Globus pallidus (tissue), 1 donor: ENCODE measurements around the gene CXXC4.

ENCODE experiments used
- DNase-seq: peaks from one replicate; pipeline ENCODE4 v3.0.0-alpha.2; 2015; ENCODE audit warnings: low spot score

CXXC4 gene

GRCh38 chr4:104494822-104495559 is at the start of gene CXXC4:
Gene CXXC4, minus strand, starts transcription at chr4:104494894. Its CDS starts 3,092 bp downstream, at chr4:104491802.
- DNase-seq, result peak; percentile 87

GRCh38 chr4:104533156-104533555 is 38.5 kb upstream of the CXXC4 start:
- DNase-seq, result no peak

DNA sequence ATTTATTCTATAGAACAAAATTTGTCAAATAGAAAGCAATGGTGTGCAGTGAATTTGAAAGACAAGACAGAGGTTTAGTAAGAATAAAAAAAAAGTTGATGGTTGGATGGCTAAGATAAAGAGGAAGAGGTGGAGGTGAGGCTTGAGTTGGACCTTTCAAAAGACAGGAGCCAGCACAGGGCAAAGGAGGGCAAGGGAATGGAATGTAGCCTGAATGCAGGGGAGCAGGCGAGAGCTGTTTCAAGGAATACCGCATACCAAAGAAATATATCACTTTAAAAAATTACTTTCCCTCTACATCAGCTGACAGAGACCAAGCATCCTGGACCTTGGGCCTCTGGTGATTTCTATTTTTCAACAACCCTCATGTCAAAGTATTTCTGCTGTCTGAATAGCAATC is 38.0 kb upstream of the CXXC4 start:
- DNase-seq, result no peak

DNA sequence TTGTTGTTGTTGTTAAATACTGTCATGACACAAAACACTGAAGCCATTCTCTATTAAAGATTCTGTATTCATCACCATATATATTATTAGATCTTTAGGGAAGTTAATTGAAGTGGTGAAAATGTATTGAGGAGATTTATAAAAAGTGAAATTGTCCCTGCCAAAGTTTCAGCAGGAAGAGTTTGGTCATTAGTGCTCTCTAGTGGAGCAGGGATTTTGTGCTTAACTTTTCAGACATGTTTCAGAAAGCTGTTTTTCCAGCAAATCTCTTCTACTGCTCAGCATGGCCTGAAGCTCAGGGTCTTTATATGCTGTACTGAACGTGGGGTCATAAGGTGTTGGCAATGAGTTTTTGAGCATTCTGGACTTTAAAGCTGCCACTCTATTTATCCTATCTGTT is 36.7 kb upstream of the CXXC4 start:
- peak; percentile 38 for DNase-seq

DNA sequence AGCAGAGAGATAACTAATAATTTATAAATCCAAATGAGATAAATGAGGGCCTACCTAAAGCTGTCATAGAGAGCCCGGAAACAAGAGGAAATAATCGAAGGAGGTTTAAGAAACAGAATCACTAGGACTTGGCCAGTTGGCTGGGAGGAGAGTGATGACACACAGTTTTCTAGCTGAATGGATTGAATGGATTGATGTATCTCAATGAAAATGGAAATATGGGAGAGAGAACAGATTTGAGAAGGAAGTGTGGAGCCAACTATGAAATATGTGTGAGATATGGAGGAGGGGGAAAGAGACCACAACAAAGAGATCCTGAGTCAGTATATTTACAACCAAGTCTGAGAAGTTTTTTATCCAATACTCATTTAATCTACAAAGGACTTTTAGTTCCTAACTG is 35.7 kb upstream of the CXXC4 start:
- DNase-seq, result no peak

DNA sequence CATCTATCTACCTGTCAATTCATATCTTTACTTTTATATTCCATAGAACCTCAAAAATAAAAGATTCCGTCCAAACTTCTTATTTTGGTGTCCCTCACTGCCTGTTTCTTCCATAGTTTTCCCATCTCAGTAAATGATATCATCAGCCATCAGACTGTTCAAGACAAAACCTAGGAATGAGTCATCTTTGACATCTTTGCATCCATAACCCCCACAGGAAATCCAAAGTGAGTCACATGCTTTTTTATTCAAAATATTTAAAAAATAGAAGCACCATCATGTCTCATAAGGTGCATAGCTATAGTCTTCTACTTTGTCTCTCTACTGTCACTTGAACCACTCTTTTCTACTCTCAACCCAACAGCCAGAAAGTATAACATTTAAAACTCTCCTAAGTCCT is 29.9 kb upstream of the CXXC4 start:
- DNase-seq, result no peak

GRCh38 chr4:104524026-104524425 is 29.3 kb upstream of the CXXC4 start:
- DNase-seq, result peak; percentile 55

DNA sequence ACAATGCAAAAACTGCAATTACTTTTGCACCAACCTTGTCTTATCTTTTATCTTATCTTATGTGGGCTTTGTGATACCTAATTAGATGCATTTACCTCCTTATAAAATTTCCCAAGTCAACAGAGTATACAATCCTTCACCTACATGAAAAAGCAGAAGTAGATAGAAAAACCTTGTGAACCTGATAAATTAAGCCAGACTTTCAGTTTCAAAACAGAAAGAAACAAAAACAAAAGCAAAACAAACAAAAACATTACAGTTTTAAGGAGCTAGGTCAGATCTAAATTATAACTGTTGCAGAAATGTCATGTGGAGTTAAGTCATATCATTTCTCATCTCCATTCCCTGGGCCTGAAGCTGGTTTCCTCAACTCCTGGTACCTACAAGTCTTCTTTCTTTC is 24.9 kb upstream of the CXXC4 start:
- no peak for DNase-seq

DNA sequence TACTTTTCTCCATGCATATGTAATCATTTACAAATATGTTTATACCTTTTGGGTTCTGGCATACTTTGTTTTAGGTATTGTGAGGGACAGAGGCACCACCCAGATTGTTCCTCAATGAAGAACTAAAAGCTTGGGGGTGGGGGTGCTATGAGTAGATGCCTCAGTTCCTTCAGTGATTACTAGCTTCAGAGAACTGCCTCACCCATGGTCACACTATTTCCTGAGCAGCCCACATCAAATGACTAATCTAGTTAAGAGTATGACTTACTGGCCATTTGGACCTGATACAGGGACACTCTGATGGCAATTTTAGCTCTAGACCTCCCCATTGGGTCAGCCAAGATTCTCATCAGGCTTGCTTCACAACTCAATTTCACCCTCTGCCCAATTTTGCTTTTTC is 22.2 kb upstream of the CXXC4 start:
- DNase-seq, result no peak

DNA sequence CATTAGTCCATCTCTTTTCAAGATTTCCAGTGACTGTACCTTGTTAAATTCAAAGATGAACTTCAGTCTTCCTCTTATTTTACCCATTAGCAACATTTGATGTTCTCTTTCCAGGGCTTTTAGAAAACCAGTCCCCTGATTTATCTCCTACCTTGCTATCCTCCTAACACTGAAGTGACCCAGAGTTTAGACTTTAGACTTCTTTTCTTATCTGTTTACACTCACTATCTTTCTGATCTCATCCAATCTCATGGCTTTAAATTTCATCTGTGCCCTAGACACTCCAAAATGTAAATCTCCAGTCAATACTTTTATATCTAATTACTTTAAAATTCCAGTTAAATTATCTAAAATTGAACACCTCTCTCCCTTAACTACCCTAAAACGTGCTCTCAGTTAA is 13.5 kb upstream of the CXXC4 start:
- DNase-seq, result no peak

DNA sequence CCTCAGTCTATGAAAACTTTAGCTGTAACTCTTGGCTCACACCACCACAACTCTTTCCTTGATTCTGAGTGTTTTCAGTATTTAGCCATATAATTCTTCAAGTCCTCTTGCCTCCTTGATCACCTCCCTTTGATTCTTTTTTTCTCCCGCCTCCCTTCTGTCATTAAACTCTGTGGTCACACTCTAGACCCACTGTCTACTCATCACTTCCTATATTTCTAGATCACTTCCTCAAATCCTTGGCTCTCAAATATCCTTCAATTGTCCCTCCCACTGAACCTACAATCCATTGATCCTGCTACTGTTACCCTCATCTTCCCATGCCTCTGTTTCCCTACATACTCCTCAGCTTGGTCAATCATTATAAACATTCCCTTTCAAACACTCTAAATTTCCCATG is 12.4 kb upstream of the CXXC4 start:
- no peak for DNase-seq

DNA sequence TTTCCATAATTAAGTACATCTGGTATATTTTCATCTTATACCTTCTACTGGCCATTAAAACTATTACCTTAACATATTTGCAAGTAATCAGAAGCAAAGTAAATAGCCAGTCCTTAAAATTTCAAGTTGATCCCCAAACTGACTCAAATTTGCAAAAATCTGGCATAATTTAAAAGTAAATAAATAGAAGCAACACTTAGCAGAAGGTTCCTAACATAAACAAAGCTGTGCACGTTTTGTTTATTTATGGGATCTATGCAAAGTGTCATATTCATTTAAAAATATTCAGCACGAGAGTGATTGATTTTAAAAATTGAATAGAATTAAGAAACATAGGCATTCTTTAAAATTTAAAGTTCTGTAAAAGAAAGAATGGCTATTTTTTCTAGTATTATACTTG is 9.8 kb upstream of the CXXC4 start:
- no peak for DNase-seq

DNA sequence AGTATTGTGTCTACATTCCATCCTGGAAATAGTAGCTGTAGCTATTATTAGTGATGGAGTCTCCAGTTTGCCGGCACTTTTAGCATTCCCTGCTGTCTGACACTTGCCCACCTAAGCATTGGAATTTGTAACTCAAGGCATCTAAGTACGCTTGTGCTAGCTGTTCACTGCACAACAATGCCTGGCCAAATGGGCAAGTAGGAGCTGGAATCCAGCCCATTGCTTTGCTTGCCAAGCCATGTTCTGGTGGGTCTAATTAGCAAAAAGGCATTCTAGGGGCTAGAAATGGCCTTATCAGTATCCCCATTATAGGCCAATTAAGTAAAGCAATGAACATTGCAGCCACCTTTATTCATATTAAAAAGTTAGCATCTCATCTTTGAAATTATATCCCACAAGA is 7.8 kb upstream of the CXXC4 start:
- no peak for DNase-seq

- no peak for DNase-seq
These were observed 6.6 kb upstream of the CXXC4 start for GRCh38 chr4:104501290-104501689.

DNA sequence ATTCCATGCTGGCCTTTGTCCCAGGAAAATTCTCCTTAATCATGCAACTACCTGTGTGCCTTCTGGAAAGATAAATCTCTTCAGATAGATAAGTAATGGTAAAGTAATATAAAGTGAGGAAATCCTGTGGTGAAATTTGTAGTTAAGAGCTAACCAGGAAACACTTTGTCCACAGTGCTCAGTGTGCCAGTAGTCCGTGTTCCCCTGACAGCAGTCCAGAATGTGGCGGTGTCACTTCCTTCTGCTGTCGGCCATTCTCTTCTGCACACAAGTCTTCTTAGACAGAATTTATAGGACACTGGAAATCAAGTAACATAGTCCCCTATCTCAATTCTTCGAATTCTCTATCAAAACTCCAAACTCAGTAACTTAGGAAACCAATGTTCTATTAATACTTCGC is 5.7 kb upstream of the CXXC4 start:
- no peak for DNase-seq

DNA sequence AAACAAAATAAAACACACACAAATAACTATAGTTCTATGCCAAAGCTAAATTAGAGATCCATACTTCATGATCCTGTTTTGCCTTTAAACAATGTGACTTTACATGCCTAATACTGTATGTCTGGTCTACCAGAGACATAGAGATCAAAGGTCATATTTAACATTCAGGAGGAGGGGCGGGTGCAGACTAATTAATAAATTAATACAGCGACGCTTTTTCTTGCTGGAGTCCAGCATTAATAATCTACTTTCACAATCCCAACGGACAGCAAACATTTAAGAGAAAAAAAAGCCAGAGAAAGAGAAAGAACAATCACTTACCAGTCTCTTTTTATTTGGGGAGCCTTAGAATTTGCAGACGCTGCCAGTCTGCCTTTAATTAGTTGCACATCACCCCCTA is 509 bp downstream of the CXXC4 start:
- peak; percentile 57 for DNase-seq

DNA sequence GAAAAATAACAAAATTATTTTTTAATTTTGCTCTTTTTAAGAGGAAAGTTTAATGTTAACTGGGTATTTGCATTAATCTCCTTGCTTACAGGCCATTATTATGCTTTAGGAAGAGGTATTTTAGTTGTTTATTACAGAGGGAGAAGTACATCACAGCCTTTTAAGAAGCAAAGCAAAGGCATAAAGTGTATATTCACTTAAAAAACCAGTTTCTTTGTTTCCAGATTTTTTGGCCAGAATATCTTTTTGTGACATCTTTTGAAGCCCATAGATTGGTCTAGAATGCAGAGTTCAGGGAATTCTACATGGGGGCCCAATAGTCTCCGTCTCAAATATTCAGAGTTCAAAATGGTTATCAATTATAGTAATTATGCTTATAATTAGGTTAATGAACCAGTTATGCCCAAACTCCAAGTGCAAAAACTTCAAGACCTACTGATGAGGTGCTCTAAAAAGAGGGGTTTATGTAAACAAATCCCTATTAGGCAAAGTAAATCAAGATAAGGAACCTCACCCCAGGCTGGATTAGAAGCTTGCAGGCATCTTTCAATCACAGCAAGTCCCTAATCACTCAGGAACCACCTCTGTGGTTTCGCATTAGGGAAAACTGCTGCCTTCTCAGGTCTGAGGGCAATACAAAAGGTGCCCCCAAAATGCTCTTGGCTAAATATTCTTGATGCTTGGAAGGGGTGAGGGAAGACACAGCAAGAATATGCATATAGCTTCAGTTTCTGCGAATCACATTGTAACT is 1.4 kb downstream of the CXXC4 start:
- peak; percentile 70 for DNase-seq

DNA sequence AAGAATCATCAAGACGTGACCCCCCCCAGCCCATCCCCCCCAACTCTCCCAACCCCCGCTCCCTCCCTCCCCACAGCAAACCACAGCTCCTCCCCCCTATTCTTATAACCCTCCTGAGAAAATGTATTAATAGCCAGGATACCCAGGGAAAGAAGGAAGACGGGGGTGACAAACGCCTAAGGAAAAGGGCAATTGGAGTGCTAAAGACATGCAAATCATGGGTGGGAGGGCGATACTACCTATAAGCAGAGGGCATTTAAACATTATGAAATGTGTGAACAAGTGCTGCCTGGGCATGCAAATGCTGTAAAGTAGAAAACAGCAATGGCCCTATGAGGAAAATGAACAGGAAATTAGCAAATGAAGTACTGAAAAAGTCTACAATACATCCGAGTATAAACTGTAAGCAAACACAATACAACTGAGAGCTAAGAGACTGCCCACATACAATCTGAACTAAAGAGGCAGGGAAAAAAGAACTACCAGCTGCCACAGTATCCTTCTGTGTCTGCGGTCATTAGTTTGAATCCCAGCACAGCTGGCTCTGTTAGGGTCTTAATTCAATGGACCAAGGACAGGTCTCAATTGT is 2.4 kb downstream of the CXXC4 start:
- peak; percentile 72 for DNase-seq

DNA sequence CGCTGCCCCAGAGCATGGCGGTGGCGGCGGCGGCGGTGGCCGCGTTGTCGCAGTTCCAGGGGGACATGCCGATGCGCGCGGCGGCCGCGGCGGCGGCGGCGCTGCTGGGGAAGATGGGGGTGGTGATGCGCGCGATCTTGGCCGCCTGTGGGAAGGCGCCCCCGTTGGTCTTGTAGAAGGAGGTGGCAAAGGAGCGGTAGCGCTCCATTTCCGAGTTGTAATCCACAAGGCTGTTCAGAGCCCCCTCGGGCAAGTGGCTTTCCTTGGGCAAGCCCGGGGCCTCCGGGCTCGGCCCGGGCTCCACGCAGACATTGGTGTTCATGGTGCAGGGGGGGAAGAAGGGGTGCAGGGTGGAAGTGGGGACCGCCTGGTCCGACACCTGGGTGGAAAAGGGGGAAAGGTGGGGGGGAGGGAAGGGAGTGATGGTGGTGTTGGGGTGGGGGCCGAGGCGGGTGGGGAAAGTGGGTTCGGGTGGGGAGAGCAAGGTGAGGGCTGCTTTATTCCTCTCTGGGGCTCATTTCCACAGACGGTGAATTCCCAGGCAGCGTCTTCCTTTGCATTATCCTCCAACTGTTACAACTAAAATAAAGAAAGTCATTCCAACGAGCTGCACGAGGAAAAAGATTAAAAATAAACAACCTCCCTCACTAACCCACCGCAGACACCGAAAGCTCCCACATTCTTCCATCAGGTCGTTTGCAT is 3.1 kb downstream of the CXXC4 start:
- peak; percentile 65 for DNase-seq

- peak; percentile 77 for DNase-seq
These were observed 3.8 kb downstream of the CXXC4 start for GRCh38 chr4:104490770-104491480.

GRCh38 chr4:104490096-104490769 is 4.5 kb downstream of the CXXC4 start:
- DNase-seq, result peak; percentile 72
